Embryonic facial prominence (tissue), 1 donor: ENCODE data around the gene MEG3.

ENCODE experiments used
- DNase-seq: peaks from one replicate; pipeline ENCODE4 v3.0.0-alpha.2; 2016; ENCODE audit errors: extremely low spot score

Gene MEG3

DNA sequence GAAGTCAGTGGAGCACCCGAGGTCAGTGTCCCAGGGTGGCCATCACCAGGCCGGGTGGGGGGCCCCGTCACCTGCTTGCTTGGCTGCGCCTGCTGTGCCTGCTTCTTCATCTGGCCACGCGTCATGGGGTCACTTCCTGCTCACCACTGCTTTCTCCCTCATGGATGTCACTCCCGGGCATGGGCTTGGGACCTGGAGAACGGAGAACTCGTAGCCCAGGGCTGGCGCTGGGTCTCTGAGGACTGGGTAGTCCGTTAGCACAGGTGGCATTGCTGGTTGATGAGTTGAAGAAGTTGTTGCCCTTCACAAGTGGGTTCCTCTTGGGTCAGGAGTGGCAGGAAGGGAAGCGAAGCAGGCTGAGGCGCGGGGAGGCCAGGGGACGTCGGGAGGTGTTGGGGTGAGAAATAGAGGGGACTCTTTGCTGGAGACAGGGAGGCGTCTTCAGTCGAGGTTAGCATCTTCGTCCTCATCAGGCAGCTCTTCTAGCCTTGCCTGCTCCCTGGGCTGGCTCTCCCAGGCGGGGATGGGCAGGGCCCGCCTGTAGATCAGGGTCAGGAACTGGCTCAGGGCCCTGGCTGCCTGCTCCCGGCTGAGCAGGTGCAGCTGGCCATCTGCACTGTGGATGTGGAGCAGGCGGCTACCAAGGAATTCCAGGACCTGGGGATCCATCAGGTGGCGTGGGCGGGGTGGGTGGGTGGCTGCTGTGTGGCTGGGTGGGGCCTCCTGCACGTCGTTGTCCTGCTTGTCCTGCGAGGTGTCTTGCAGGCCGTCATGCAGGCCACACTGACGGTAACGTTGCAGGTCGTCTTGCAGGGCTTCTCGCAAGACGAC, 54.6 kb downstream of the MEG3 start:
- no peak for DNase-seq

DNA sequence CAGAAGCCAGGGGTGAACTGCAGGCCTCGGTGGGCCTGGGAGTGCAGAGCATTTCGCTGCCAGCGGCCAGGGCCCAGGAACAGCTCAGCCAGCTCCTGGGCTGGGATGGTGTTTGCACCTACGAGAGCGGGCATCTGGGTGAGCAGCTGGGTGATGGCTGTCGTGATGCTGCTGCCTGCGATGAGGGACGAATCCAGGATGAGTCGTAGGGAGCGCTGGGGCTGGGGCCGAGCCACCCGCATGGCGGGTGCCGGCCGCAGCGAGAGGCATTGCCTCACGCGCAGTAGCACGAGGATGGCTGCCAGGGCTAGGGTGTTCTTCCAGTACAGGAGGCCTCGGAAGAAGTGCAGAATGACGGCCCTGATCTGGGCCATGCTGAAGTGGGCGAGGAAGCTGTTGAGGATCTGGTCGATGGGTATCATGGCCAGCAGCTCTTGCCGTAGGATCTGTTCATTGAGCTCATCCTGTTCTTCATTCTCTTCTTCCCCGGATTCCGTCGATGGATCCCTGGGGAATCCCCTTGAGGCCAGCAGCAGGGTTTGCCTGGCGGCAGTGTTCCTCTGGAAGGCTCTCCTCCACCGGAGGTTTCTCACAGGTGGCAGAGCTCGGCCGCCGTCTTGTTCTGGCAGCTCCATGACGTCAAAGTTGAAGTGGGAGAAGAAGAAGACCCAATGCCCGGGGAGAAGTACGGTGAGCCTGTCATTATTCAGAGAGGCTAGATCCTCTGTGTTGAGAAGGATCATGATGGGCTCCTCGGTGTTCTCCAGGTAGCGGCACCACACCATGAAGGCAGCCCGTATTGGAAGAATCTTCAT, 55.5 kb downstream of the MEG3 start:
- no peak for DNase-seq

DNA sequence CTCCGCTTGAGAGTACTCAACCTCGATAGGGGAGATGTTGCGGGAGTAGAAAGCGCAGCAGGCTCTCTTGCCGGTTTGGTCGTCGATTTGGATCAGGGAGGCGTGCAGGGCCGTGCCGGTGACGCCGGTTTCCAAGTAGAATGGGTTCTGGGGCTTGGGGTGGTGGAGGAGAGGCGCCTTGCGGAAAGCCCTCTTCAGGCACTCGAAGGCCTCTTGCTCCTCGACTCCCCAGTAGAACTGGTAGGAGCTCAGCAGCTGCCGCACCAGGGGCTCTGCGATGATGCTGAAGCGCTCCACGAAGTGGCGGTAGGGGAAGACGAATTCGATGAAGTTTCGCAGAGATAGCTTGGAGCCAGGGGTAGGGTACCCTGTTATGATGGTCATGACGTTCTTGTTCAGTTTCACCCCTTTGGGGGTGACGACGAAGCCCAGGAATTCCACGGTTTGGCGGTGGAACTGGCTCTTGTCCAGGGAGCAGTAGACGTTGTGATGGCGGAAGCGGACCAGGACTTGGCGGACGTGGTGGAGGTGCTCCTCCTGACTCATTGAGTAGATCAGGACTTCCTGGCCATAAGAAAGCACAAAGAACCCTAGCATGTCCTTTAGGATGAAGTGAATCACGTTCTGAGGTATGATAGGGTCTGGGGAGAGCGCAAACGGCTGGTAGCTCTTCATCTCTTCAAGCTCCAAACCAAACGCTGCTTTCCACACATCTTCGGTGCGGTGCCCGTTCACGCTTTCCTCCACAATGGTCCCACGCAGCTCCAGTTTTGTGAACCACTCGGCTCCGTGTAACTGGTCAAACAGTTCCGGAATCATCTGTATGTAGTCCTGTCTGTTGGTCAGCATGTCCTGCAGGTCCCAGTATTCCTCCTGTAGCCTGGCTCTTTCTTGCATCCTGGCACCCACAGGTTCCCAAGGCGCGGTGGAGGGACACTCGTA, 56.4 kb downstream of the MEG3 start:
- DNase-seq, result no peak

DNA sequence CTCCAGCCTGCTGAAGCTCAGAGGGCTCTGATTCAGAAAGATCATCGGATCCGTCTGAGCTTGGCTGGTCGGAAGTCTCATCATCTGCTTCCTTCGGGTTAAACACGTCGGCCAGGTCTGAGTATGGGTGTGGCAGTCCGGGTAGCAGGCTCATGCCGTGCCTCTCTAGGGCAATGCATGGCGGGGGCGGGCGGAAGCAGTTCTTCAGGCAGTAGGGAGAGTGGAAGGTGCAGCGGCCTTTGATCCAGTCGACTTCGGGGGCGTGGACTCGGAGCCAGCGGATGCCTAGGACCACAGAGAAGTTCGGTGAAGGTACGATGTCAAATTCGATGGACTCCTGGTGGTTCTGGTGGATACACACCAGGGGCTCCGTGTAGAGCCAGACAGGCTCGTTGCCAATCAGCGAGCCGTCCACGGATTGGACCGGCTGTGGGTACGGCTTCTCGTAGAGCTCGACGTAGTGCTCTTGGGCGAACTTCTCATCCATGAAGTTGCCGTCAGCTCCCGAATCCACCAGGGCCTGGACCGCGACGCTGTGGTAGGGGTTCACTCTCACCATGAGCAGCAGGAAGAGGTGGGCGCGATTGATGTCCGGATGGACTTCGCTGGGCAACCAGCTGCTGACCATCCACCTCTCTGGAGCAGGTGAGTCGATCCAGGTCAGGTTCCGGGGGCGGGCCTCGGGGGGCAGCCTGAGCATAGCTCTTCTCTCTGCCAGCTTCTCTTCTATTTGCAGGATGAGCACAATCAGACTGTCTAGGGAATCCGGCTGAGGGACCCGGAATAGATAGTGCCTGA, 57.3 kb downstream of the MEG3 start:
- DNase-seq, result no peak

DNA sequence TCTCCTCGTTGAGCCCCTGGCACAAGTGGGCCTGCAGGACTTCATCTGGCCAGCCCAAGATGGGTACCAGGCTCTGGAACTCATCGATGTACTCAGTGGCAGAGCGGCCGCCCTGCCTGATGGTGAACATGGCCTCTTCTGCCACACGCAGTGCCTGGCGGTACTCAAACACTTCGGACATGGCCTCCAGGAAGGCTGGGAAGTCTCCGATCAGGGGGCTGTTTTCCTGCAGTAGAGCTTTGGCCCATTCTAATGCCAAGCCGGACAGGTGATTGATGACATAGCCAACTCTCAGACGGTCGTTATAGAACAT, 57.8 kb downstream of the MEG3 start:
- DNase-seq, result no peak

DNA sequence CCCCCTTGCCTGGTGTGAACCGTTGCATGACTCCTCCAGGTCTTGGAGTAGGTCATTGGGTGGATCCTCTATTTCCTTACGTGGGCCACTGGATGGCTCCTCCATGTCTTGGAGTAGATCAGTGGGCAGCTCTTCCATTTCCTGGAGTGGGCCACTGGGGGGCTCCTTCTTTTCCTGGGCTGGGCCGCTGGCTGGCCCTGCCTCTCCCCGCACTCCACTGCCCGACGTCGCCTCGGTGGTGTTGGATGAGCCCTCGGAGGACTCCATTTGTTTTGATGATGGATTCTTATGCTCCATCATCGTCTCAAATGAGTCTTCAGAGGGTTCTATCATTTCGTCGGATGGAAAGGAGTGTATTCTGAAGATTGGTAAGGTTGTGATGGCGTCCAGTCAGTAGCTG, 58.5 kb downstream of the MEG3 start:
- no peak for DNase-seq

DNA sequence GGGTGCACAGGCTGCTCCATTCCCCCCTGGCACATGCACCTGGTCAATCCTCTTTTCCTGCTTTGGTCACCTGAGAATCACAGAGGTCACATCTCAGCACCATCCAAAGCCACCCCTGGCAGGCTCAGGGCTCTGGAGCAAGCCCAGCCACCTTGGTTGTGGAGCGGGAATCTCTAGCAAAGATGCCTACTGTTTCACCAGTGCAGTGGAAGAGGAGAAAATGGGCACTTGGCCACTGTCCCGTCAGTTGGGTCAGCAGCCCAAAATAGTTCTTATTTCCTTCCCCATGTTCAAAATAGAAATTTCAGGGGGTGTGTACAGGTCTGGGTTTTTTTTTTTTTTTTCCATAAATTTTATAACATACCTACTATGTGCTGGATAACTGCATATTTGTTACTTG, 59.3 kb downstream of the MEG3 start:
- no peak for DNase-seq

DNA sequence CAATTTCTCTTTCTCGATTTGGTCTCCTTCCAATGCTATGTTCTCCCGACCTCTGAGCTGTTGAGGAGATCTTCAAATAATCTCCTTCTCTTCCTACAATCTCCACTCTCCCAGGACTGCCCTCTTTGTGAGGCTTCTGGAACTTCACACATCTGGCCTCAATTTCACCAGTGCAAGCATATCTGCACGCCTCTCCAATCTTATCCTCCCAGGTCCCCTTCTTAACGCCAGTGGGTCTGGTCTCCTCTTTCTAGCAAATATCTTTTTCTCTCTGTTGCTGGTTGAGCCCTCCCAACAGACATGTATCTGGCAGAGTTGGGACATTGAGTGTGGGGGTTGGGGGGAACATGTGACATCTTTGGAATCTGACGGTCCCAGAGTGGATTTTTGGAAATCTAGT, 59.7 kb downstream of the MEG3 start:
- peak; percentile 46 for DNase-seq

DNA sequence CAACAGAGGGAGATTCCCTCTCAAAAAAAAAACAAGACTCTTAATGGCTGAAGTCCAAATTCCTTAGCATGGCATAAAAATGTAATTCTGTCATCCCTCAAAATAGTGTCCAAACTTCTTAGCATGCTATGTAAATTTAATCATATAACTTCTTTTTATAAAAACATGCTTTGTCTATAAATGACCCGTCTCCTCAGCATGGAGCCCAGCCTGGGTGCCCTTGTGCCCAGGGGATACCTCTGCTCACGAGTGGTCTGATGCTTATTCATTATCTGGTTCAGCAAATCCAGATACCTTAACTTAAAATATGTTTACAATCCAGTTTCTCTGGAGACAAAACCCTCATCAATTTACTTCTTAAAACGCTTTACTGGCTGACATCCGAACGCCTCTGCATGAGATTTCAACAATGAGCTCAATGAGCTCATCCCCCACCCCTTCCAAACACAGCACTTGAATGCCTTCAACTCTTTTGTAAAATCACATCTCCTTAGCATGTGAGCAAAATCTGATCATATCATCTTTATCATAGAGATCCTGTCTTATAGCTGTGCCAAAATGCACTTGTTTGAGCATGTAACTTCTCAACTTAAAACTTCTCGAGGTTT, 61.9 kb downstream of the MEG3 start:
- no peak for DNase-seq

DNA sequence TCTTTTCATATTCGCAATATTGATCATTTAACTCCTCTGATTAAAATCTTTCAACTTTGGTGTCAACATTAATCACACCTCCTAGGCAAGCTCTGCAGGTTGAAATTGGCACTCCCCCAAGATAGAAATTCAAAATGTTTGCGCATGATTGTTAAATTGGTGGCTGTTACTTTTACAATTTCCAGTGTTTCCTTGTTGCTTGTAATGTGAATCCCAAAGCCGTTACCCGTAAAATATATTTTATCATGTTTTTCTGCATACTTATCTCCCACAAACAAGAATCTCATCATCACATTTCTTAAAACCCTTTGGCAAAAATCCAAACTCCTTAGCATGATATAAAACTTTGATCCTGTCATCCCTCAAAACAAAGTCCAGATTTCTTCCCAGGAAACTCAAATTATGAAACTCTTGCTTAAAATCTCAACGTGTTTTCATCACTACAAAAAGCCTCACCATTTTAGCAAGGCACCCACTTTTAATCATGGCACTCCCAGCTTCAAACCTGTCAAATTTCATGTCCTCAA, 62.9 kb downstream of the MEG3 start:
- no peak for DNase-seq

DNA sequence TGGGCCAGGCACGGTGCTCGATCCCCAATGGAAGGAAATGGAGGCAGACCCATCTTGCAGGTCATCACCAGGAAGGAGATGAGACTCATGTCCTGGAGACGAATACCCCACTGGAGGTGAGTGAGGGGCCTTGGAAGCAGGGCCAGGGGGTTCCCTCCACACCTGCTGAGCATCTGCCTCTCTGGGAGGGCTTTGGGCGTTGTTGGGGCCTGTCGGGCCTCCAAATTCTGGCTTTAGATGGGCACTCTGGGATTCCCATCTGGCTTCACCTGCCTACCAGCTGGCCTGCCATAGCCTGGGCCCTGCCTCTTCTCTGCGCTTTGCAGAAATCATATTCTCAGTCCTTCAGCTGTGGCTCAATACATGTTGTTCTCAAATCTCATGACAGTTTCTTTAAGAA, 63.7 kb downstream of the MEG3 start:
- DNase-seq, result no peak

DNA sequence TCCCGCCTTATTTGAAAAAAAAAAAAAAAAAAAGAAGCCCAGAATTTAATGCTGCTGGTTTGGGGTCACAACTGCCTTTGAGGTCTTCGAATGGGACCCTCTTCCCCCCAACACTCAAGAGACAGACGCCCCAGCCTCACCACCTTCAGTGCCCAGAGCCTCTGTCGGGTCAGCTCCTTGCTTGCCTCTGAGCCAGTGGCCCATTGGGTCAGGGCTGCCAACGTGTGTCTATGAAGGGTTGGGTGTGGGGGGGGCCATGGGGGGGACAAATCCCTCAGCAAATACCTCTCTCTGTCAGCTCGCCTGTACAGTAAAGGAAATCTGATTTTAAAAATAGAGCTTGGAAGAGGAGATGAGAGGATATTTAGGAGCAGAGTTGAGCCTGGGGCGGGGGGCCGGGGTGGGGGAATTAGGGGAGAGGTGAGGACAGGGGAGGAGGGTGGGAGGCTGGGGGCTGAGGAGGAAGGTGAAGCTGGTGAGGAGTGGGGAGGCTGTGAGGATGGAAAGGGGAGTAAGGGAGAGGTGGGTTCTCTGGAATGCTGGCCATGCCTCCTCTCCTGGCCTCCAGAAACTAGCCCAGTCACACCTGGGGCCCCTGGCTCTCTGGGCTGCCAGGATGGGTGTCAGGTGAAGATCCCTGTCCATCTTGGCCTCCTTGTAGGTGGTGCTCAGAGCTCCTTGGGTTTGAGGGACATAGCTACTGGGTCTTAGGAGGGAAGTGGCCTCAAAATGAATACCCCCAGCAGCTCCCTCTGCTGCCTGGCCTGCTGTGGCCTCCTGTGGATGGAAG, 64.3 kb downstream of the MEG3 start:
- no peak for DNase-seq

DNA sequence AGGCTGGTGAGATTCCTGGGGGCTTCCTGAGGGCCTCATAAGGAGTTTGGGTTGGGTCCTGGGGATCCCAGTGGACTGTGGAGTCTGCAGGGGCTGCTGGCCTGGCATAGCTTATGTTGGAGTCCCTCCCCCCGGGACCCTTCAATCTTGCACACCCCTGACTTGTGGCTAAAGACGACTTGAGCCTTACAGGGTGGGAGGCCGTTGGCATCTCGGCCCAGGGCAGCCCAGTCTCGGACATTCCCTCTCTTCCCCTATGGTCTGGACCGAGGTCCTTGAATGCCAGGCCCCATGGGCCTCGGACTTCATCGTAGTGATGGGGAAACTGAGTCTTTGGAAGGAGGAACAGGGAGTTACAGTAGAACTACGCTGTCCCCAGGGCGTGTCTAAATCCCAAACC, 65.1 kb downstream of the MEG3 start:
- DNase-seq, result no peak

DNA sequence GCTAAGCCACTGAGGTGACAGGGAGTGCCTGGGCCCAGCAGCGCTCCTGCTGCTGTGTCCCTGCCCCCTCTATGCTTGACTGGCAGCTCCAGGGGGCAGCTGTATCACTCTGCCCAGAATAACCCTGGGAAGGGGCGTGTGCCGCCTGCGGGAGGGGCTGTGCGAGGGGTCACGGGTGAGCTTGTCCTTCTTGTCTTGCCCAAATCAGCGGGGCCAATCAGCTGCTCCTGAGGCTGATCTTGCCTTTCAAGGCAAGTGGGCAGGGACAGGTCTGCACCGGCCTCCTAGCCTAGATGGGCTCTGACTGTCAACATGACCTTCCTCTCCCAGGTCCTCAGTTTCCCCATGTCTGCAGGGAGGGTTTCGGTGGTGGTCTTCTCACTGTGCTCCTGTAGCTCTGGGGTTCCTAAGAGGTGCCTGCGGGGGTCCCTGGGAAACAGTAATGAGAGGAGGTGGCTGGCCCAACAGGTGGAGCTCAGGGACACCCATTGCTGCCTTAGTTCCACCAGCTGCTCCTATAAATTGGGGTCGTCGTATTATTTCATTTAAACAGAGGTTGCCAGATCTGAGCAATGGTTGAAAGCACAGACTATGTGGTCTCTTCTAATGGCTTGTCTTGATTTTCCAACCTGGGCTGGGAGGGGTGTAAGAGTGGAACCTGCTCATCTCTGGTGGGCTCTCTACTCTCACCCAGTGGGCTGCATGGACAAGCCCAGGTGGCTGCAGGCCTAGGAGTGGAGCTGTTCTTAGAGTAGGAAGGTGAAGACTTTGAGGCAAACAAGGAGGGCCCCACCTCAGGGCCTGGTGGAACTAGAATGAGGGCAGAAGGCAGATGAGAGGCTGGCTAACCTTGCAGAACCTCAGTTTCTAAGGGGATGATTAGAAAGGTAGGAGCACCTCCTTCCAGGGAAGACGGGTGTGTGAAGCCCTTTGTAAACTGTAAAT, 65.9 kb downstream of the MEG3 start:
- no peak for DNase-seq

DNA sequence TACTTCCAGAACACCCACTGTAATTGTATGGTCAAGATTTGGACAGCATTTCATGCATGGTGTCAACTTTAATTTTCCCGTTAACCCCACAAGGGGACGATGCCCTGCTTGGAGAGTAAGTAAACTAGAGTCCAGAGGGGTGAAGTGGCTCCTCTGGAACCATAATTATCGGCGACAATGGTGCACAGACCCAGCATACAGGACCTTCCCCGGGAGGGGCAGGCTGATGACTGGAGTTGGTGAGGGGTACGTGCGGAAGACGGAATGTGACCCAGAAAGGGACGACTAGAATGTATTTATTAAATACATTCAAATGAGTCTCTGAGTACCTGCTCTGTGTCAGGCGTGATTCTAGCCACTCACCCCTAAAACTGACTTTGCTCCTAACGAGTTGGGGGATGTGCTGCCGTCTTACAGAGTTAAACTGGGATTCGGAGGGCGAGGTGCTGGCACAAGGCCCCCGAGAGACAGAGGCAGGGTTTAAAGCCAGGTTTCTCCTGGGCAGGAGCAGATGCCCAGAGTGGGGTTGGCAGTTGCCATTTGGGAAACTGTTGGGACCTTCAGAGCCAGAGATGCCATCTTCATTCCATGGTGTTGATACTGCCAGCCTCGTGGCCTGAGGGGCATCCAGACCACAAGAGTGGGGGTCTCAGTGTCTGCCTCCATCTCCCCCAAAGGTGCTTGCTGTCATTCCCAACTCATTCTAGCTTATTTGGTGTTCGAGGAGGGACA, 66.7 kb downstream of the MEG3 start:
- no peak for DNase-seq

DNA sequence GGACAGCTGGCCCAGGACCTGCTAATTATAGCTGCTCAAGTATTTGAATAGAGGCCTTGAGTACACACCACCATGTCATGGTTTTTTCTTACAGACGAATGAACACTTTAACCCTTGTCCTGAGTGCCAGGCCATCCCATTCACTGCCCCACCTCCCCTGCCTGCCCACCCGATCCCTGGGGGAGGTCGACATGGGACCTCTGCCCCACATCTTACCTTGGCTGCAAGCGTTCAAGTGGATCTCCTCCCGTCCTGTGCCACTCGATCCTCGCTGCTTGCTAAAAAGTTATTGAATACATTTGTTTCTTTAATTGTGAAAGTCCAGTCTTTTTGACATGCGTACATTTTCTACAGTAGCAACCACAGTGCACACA, 67.3 kb downstream of the MEG3 start:
- no peak for DNase-seq

DNA sequence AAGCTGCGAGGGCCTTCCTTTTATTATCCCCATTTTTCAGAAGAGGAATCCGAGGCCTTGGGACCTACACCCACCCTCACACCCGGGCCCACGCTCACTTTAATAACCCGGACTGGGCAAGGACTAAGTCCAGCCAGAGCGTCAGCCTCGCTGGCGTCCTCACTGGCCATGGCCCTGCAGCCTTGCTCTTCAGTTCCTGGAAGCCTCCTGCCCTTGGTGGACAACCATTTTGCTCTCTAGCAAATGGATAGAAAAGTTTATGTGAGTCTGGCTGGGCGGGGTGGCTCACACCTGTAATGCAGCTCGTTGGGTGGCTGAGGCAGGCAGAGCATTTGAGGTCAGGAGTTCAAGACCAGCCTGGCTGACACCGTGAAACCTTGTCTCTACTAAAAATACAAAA, 67.8 kb downstream of the MEG3 start:
- no peak for DNase-seq

DNA sequence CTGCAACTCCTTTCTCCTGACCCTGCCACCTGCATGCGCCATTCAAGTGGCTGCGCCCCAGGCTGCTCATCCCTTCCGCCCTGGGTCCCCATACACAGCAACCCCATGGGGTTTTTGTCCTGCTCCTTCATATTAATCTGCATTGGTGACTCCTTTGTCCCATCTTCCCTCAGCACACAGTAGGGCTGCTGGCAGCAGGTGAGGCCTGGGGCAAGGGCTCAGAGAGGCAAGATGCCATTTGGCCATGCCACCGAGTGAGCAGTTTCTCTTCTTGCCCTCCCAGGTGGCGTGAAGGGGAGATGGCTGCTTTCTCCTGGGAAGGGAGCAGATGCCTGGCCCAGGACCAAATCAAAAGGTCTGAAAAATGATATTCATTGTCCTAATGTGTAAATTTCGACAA, 68.5 kb downstream of the MEG3 start:
- DNase-seq, result no peak
